GM18858 (cell line): ENCODE data around the gene CPEB2.
A peak's percentile ranks its signal among the peaks of the same experiment; 100 is the strongest.

Experiments
- ATAC-seq: cut with Tn5 transposase; IDR thresholded peaks from one replicate; pipeline ENCODE4 v1.9.1; 2021; ENCODE audit not compliant: unreplicated experiment

CPEB2 gene

DNA sequence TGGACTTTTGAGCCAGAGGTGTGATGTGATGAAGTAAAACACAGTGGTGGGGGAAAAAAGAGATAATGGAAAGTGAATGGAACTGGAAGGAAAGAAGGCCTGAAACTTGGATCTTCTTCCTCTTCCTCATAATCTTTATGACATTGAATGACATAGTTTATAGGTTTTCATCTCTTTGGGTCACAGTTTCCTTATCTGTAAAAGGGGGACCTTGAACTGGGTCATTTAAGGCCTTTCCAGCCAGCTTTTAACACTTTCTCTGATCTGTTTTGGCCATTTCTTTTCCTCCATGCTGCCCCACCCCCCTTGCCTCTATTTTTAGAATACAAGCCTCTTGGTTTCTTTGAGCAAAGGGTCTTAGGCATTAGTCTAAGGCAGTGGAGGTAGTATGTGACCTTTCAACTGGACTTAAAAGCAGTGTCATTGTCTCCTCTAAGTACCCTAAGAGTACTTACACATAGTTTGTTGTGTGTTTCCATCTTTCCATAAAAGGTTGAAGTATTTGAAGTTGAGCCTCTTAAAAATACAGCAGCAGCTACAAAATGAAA lies 7.8 kb downstream of the CPEB2 start:
- ATAC-seq = no peak

DNA sequence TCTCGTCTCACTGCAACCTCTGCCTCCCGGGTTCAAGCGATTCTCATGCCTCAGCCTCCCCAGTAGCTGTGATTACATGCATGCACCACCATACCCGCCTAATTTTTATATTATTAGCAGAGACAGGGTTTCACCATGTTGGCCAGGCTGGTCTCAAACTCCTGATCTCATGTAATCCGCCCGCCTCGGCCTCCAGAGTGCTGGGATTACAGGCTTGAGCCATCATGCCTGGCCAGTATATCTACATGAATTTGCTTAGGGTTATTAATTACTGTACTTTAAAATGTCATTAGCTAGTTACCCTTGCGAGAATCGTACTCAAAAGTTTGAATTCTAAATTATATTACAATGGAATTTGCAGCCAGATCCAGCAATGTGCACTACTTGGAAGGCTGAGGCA lies 8.9 kb downstream of the CPEB2 start:
- ATAC-seq = no peak

DNA sequence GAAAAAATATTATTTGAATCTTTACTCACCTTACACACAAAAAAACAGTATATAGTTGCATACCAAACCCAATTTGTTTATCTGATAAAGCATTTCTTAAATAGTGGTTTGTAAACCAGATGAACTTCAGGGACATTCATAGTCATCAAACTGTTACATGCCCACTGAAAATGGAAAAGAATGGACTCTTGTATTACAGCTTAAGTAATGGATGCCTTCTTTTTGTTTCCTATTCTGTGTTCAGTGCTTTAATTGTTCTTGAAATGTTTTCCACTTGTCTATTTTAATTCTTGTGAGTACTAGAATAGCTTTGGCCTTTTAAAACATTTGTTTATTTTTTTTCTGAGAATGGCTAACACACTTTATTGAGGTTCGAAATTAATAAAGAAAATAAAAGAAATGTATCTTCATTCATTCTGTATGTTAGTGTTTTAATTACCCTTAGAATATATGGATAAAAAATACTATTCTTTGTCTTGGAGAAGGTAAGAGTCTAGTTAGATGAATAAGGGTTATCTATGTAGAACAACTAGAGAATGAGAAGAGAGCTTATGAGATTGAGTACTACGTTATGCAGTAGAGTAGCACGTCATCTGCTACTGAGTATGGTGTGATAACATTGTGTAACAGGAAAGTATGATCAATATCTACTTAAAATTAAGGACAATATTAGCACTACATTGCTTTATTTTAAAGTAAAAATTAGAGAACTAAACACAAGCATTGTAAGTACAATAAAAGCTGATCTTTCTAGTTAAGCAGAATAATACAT lies 9.9 kb downstream of the CPEB2 start:
- ATAC-seq = no peak

DNA sequence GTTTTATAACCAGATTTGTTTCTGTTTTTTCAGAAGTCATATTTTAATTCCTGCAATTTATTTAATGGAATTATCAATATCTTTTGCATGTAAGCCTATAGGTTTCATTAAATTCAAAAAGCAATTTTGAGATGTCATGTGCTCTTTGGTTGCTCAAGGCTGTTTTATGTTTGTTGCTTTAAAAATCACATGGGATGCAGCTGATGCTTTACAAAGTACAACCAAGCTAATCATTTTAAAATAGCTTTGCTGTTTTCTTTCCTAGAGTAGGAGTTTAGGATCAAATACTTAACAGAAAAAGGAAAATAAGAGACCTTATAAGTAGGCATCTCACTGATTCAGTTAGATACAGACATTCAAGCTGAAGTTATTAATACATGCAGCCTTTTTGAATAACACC lies 11.3 kb downstream of the CPEB2 start:
- ATAC-seq = no peak

DNA sequence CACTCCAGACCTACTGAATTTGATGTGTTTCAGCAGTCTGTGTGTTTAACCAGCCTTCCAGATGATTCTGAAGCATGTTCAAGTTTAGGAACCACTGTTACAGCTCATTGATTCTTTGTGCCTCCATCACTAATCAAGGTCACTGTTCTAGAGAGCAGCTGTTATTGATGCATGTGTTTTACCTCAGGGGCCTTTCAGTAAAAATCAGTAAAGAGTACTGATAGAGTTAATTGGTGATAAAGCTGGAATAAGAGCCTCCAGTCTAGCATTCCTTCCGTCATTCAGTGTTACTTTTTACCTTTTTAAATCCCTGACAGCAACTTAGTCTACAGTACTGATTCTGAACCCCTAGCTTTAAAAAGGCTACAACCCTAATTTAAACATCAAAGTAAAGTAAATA lies 12.9 kb downstream of the CPEB2 start:
- ATAC-seq = no peak

DNA sequence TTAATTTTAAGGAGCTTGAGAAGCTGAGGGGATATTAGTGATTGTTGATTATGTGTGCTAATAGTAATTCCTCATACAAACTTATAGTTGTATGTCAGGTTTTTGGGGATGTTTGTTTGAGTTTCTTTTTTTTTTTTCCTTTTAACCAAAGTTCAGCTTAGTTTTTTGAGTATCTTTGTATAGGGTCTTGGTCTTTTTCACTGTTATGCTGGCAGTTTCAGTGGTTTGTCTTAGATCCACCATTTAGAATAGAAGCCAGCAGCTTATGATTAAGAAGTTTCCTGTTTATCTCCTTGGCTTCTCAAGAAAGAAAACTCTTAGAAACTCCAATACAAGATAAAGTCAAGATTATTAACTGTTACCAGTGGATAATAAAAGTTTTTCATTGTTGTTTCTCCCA lies 16.1 kb downstream of the CPEB2 start:
- no peak for ATAC-seq

DNA sequence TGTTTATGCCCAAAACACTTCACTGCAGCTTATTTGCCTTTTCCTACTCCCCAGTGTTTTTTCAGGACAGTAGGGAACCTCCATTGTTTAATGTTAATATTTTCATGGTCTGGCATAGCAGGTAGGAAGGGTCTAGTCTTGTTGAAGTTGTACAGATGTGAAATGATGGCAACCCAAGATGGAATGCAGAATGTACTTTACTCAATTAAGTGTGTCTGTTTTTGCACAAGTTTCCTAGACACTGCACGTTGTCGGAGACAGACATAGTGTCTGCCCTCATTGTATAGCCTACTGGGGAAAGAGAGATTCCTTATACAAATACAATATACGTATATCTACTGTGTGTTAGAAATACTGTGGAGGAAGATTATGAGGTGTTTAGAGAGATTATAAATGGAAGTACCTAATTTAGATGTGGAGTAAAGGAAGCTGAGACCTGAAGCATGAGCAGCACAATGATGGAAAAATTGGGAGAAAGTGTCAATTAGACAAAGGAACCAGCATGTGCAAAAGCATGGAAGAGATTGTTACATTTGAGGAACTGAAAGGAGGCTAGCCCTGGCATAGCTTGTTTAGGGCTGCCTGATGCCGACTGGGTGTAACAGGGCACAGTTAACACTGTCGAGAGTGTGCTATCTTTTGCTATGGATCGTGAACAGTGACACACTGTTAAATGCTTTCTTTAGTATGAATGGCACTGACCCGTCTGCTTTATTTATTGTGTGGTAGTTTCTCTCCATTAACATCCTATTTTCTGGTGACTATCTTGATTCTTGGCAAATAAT lies 18.4 kb downstream of the CPEB2 start:
- ATAC-seq = peak; percentile 42

DNA sequence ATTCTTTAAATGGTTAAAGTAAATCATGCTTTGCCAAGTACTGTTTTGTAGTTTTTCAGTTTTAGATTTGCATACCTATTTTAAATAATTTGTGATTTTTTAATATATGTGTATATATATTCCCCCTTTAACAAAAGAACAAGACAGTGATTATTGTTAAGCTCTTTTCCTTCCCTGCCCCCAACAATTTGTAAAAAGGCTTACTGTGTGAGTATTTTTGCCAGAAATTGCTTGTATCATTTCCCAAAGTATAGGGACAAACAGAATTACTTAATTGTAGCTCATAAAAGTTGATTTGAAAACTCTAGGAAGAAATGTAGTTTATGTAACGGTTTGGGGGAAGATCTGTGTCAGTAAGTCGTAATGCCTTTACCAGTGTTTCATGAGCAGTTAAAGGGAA lies 19.0 kb downstream of the CPEB2 start:
- ATAC-seq = no peak

DNA sequence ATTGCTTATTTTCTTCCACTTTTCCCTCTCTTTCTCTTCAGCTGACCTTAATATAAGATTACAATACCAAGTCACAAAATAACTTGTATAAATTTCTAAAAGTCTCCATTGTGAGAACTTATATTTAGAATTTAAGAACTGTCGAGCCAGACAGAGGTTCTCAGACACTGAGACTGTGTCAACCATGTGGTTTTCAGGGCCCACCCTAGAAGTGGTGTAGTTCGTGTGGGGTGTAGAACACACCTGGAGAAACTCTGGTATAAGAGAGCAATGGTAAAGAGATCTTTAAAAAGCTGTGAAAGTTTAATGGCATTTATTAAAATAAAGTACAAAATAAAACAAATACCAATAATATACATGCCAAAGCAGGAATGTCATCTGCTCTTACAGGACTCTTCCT lies 19.7 kb downstream of the CPEB2 start:
- no peak for ATAC-seq

DNA sequence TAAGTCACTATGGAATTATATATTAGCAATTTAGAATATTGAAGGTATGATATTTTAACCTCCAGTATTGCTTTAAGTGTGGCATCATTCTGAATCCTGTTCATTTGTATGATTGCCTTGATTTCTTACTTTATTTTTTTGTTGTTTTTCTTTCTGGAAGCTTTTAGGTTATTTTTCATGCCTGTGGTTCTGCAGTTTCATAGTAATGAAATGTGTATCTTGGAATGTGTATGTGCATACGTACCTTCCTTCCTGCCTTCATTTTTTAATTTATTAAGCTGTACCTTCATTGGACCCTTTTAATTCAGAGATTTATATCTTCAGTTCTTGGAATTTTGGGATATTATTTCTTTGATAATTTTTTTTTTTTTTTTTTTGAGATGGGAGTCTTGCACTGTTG lies 22.1 kb downstream of the CPEB2 start:
- ATAC-seq = no peak

DNA sequence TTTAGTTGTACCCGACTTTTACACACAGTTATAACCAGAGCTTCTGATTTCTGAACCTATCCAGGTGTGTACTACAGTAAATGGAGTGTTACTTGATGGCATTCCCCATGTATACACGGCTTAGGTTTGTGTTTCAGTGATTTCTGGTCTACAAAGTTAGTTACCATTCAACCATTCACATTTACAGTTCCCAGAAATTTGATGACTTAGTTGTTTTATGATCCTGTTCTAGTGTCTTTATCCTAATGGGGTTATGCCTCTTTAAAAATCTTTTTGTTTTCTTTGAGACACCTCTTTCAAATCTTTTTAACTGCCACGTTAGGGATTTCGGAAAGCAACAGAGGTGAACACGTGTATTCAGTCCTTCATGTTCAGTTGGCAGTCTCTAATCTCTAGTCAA lies 23.4 kb downstream of the CPEB2 start:
- no peak for ATAC-seq

DNA sequence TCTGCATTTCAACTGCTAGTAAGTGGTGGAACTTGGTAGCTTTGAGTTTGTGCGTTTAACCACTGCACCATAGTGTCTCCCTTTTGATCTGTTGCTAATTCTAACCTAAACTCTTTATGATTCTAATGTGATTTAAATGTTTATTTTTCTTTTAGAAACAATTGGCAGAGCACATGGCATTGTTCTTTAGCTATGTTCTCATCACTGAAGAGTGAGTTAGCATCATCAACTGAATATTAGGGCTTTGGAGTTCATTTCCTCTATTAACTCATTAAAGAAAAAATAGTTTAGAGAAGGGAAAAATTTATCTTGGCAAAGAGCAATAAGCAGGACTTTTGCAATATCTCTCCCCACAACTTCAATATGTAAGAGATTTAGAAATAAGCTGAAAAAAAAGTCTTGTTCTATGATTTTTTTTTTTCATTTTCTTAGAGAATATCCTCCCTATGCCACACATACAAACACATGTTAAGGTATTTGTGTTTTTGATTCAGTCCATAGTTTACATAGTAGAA lies 25.7 kb downstream of the CPEB2 start:
- ATAC-seq = no peak

DNA sequence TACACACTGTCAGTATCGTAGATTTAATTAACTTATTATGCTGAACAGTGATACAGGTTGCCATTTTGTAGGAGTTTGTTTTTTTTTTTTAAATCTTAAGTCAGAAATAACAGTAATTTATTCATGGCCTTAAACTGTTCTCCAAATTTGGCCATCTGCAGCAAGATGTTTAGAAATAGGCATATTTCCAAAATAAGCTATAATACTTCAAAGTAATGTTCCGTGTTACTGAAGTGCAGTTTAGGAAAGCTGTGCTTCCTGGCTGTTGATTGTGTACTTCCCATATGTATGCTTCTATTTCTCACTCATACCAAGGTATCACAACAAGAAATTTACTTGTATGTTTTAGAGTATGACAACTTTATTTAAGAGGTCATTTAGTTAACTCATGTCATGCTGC lies 28.9 kb downstream of the CPEB2 start:
- ATAC-seq = no peak

DNA sequence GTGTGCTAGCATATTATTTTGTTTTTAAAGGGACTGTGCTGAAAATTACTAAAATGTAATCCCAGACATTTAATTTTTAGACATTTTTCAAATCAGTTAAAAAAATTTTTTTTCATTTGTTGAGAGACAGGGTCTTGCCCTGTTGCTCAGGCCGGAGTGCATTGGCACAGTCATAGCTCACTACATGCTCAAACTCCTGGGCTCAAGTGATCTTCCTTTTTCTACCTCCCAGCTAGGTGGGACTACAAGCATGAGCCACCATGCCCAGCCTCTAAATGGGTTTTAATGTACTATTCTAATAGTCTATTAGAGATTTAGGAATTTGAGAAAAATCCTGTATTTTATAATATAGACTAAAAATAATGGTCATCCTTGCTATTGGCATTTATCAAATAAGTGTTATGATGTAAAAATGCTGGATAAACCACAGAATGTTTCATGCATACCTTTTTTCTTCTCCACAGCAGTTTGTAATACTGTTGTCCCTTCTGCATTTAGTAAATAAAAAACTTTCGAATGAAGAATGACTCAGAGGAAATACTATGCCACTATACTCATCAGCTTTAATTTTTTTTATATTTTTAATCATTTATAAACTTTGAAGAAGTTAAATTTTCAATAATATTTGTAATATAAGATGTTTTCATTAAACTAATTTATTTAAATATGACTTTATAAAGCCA lies 29.9 kb downstream of the CPEB2 start:
- ATAC-seq = no peak

DNA sequence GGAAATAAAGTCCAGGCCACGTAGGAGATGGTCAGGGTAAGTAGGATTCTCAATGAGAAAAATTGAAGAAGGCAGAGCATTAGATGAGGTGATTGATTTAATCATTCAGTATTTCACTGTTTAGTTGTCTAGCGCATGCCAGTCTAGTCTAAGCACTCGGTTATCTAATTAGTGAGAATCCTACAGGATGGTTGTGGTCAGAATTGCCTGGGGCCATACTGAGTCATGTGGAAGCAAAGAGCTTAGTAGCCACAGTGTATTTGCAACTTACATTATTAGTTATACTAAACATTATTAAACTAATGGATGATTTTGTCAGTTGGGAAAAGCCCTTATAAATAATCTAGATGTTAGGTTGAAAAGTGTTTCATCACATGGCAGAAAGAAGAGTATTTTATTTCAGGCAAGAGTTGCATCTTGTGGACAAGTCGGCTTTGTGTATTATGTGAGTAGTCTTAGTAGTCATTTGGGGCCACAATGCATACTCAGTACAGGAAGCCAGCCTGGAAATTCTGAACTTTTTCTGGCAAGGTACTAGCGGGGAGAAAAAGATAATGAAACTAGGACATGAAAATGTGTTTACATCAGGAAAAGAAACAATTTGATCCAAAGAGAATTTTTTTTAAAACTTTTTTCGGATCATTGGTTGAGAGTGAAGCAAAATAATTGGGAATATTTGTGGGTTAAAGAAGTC lies 31.9 kb downstream of the CPEB2 start:
- no peak for ATAC-seq

DNA sequence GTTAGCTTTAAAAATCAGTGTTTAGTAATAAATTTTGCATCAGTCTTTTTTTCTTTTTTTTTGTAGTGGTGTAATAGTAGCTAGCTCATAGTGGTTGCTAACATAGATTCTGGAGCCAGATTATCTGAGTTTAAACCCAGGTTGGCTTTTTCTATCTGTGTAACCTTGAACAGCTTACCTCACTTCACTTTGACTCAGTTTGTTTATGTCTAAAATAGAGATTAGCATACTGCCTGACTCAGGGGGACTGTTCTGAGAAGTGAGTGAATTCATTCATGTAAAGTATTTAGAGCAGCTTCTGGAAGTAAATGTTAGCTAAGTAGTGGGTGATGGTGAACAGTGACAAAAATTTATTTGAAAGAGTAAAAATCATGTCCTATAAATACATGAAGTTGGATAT lies 32.9 kb downstream of the CPEB2 start:
- no peak for ATAC-seq

DNA sequence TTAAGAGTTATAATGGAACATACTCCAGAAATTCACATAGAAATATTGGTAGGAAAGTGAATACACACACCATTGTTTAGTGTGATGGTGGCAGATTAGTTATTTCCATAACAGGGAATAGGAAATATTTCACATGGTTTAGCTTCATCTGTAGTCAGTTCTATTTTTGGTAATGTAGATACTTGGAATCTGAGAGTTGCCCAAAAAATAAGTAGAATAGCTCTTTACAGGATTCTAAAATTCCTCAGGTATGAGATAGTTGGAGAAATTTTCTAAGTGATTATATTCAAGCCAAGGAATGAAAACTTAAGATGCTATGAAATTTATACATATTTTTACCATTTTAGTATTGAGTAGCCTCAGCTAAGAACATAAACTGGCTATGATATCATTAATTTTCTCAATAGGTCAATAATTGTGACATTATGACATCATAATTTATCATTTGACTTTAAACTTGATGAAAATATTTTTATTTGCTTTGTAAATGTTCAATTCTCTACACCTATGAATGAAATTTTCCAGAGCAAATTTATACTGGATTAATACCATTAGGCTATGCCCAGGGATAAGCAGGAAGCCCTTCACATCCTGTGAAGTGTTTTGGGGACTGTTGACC lies 35.8 kb downstream of the CPEB2 start:
- no peak for ATAC-seq

DNA sequence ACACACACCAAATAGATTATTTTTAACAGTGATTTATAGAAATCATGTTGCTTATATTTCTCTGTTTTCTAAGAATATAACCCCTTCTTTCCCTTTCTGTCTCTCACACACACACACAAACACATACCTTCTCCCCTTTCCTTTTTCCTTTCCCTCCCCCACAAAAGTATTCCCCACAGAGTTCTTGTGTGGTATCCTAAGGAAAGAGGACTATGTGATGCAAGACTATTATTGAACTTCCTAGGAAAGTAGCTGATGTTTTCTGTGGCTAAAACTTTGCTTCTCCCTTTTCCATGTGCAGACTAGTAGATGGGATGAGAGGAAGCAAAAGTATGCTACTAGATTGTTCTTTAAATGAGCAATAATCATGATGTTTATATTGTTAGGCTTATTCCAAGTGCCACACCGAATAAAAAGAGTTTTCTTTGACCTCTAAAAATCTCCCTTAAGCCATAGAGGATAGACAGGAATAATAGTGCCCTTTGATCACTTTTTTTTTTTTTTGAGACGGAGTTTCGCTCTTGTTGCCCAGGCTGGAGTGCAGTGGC lies 38.7 kb downstream of the CPEB2 start:
- no peak for ATAC-seq

DNA sequence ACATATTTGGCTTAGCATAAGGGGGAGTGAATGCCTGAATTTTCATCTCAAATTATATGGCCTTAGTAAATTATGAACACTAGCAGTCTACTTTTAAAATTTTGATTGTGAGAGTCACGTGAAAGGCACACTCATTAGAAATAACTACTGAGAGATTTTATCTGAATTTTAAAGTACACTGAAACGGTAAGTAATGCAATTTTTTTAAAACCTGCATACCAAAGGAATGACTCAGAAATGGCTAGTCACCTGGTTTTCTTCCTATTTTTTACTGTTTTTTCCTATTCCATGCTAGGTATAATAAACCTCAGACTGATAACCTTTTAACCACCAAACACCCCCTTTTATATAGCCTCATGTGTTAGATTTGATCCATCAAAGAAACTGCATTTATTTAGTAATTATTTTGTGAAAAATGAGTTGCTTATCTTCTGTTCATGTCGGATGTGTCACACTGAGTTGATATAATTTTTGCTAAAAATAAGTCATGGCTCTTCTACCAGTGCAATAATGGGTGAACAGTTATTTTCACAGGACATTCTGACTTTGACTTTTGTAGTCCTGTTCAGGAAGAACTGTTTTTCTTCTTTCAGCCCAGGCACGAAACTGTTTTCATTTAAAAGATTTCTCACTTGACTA lies 40.4 kb downstream of the CPEB2 start:
- no peak for ATAC-seq

DNA sequence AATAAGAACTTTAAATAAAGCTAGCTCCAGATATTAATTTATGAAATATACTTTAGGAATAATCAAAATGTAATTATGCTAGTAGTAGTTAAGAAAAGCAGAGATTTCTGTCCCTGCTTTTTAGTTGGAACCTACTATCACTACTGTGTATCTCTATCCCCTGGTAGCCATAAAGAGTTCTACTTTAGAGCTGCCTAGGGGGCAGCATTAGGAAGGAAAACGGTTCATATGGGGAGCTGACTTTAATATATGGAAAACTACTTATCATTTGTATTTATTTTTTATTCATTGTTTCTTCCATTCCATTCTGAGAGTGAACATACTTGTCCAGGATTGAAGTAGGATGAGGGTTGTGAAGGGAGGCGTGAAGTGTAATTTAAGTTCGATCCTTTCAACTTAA lies 40.9 kb downstream of the CPEB2 start:
- no peak for ATAC-seq
